Measurements from ENCODE around the gene PDGFD.

The PDGFD gene

GRCh38 chr11:103960108-103960507 is 203.8 kb downstream of the PDGFD start:
- Histone ChIP-seq H3K9me3 (ENCODE audit: severe bottlenecking) (no peaks in the 10 kb centered on the region), H3K4me3 (ENCODE audit: severe bottlenecking) (no peak overlapping the region), H3K4me1 (ENCODE audit: insufficient read depth, poor library complexity, severe bottlenecking) (no peaks in the 10 kb centered on the region), H3K27ac (ENCODE audit: poor library complexity, severe bottlenecking) (no peak overlapping the region), H3K36me3 (ENCODE audit: low read depth) (no peaks in the 10 kb centered on the region), H3K27me3 (ENCODE audit: insufficient read depth, poor library complexity, severe bottlenecking) (no peaks in the 10 kb centered on the region)
- ATAC-seq (ENCODE audit: low read depth) (no peak), DNase-seq (ENCODE audit: low spot score) (no peak)
- TF ChIP-seq CTCF (IDR thresholded peaks at IDR 0.05; ENCODE audit: poor library complexity, severe bottlenecking): no peak

GRCh38 chr11:103959279-103959942 is 204.5 kb downstream of the PDGFD start:
- Histone ChIP-seq H3K27me3 (ENCODE audit: insufficient read depth, poor library complexity, severe bottlenecking) (no peaks in the 10 kb centered on the region), H3K9me3 (ENCODE audit: severe bottlenecking) (no peaks in the 10 kb centered on the region), H3K27ac (ENCODE audit: poor library complexity, severe bottlenecking) (no peak overlapping the region), H3K36me3 (ENCODE audit: low read depth) (no peaks in the 10 kb centered on the region), H3K4me3 (ENCODE audit: severe bottlenecking) (no peak overlapping the region), H3K4me1 (ENCODE audit: insufficient read depth, poor library complexity, severe bottlenecking) (no peaks in the 10 kb centered on the region)
- no peak for TF ChIP-seq CTCF (IDR thresholded peaks at IDR 0.05; ENCODE audit: poor library complexity, severe bottlenecking)
- ATAC-seq (ENCODE audit: low read depth) (no peak), DNase-seq (ENCODE audit: low spot score) (no peak)

- Histone ChIP-seq H3K36me3 (ENCODE audit: low read depth) (no peaks in the 10 kb centered on the region), H3K27me3 (ENCODE audit: insufficient read depth, poor library complexity, severe bottlenecking) (no peaks in the 10 kb centered on the region), H3K9me3 (ENCODE audit: severe bottlenecking) (no peaks in the 10 kb centered on the region), H3K4me1 (ENCODE audit: insufficient read depth, poor library complexity, severe bottlenecking) (no peaks in the 10 kb centered on the region), H3K4me3 (ENCODE audit: severe bottlenecking) (no peak overlapping the region), H3K27ac (ENCODE audit: poor library complexity, severe bottlenecking) (no peak overlapping the region)
- no peak for DNase-seq (ENCODE audit: low spot score)
- no peak for ATAC-seq (ENCODE audit: low read depth)
- no peak for TF ChIP-seq CTCF (IDR thresholded peaks at IDR 0.05; ENCODE audit: poor library complexity, severe bottlenecking)
These were observed 205.3 kb downstream of the PDGFD start for GRCh38 chr11:103958475-103959215.

- TF ChIP-seq CTCF (IDR thresholded peaks at IDR 0.05; ENCODE audit: poor library complexity, severe bottlenecking): no peak
- Histone ChIP-seq H3K4me3 (ENCODE audit: severe bottlenecking) (no peak overlapping the region), H3K4me1 (ENCODE audit: insufficient read depth, poor library complexity, severe bottlenecking) (no peaks in the 10 kb centered on the region), H3K9me3 (ENCODE audit: severe bottlenecking) (no peaks in the 10 kb centered on the region), H3K27me3 (ENCODE audit: insufficient read depth, poor library complexity, severe bottlenecking) (no peaks in the 10 kb centered on the region), H3K36me3 (ENCODE audit: low read depth) (no peaks in the 10 kb centered on the region), H3K27ac (ENCODE audit: poor library complexity, severe bottlenecking) (no peak overlapping the region)
- ATAC-seq (ENCODE audit: low read depth) (no peak), DNase-seq (ENCODE audit: low spot score) (no peak)
These were observed 210.0 kb downstream of the PDGFD start for GRCh38 chr11:103953797-103954486.
